IPS-15b (cell line): ENCODE measurements around the gene DCC.

Source experiments
- H3K27me3 ChIP-seq: one replicate; pipeline ENCODE4 v1.6.1; 2013; ENCODE audit warnings: low read length; ENCODE audit not compliant: control insufficient read depth, insufficient read depth
- H3K36me3 ChIP-seq: one replicate; pipeline ENCODE4 v1.6.1; 2013; ENCODE audit warnings: low read length; ENCODE audit not compliant: control insufficient read depth, insufficient read depth
- H3K4me1 ChIP-seq: one replicate; pipeline ENCODE4 v1.6.1; 2013; ENCODE audit warnings: mild to moderate bottlenecking, low read length; ENCODE audit not compliant: control insufficient read depth, insufficient read depth
- H3K4me3 ChIP-seq: one replicate; pipeline ENCODE4 v1.5.1; 2013; ENCODE audit warnings: low read depth, low read length
- H3K9ac ChIP-seq: one replicate; pipeline ENCODE4 v1.6.1; 2013; ENCODE audit warnings: low read depth, mild to moderate bottlenecking, low read length
- H3K9me3 ChIP-seq: one replicate; pipeline ENCODE4 v1.6.1; 2013; ENCODE audit warnings: mild to moderate bottlenecking, low read length; ENCODE audit not compliant: control insufficient read depth, insufficient read depth

Gene DCC

DNA sequence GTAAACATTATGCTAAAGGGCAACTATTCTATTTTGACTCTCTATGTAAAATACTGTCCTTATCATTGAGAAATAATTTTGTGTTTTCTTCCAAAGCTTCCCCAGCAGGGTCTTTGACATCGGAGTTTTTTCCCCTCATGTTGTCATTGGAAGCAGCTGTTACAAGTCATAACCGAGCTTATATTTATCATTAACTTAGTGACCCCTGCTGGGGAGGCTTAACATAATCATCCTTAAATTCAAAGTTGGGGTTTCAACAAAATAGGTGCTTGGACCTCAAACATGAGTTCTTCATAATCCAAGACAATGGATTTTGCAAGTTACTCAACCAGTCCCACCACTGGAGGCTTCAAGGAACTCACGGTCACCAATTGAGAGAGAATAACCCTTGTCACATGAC, 330.9 kb downstream of the DCC start:
- Histone ChIP-seq H3K9me3 (no peaks in the 10 kb centered on the region), H3K36me3 (no peaks in the 10 kb centered on the region), H3K9ac (no peak overlapping the region), H3K4me3 (no peak overlapping the region), H3K4me1 (no peaks in the 10 kb centered on the region), H3K27me3 (no peaks in the 10 kb centered on the region)

DNA sequence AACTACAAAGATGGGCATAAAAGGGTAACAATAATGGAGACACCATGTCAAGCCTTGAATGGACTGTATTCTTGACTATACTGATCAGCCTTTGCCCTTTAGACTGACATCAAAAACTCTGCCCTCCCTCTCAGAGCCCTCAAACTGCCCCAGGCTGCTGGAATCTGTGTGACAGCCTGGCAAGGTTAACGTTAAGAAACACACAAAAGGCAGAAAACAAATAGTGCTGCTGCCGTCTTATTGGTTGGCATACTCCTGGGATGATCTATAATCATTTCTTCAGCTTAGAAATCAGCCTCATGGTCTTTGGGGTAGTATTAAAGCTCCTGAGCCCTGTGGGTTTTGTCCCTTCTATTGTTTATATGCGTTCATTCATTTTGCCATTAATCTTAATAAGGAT, 338.0 kb downstream of the DCC start:
- Histone ChIP-seq H3K36me3 (no peaks in the 10 kb centered on the region), H3K9me3 (no peaks in the 10 kb centered on the region), H3K4me3 (no peak overlapping the region), H3K27me3 (no peaks in the 10 kb centered on the region), H3K4me1 (no peaks in the 10 kb centered on the region), H3K9ac (no peak overlapping the region)

DNA sequence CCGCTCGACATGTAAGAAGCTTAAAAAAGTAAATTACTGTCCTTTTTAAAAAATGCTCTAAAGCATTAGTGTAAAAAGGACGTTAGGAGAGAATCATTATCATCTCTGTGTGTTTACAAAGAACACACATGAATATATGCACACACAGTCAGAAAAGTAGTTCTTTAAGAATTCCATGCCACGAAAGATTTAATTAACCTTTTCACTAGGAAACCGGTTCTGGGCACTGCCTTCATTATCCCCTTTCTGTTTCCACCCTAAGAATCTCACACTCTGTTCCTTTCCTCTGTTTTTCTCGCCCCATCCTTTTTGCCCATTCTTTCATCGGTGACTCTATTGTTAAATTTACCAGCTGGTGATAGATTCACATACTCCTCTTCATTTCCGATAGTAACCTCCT, 338.6 kb downstream of the DCC start:
- Histone ChIP-seq H3K27me3 (no peaks in the 10 kb centered on the region), H3K4me1 (no peaks in the 10 kb centered on the region), H3K4me3 (no peak overlapping the region), H3K36me3 (no peaks in the 10 kb centered on the region), H3K9ac (no peak overlapping the region), H3K9me3 (no peaks in the 10 kb centered on the region)

DNA sequence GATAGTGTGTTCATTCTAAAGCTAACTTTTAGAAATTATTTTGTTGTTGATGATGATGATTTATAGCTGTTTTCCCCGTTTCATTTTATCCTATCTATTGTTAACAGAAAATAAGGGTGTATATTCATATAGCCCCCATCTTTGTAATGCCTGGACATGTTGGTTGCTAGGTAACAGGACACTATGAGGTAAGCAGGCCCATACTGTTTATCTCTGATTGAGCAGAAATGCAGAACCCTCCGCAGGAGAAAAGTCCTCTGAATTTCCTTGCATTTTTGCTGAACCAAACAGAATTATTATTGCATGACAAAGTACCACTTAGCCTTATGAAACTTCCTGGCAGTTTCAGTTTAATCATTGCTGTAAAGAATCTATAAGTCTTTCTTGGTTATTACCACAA, 339.4 kb downstream of the DCC start:
- H3K9ac ChIP-seq = no peak overlapping the region
- no peaks in the 10 kb centered on the region for H3K27me3 ChIP-seq
- no peaks in the 10 kb centered on the region for H3K36me3 ChIP-seq
- no peaks in the 10 kb centered on the region for H3K9me3 ChIP-seq
- H3K4me3 ChIP-seq = no peak overlapping the region
- H3K4me1 ChIP-seq = no peaks in the 10 kb centered on the region

DNA sequence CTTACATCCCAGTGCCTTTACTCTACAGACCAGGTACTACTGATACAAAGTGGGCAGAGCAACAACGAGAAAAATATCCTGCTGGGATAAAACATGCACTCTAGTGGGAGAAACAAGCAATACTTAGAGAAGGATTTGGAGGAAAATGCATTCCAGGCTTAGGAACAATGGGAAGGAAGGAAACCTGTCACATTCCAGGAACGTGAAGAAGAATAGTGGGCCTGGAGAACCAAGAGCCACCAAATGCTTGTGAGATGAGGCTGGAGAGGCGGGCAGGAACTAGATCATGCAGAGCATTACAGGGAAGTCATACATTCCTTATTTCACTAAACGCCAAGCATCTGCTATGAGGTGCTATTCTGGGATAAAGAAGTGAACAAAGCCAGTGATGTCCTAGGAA, 342.3 kb downstream of the DCC start:
- Histone ChIP-seq H3K9ac (no peak overlapping the region), H3K27me3 (no peaks in the 10 kb centered on the region), H3K9me3 (no peaks in the 10 kb centered on the region), H3K4me1 (no peaks in the 10 kb centered on the region), H3K4me3 (no peak overlapping the region), H3K36me3 (no peaks in the 10 kb centered on the region)

DNA sequence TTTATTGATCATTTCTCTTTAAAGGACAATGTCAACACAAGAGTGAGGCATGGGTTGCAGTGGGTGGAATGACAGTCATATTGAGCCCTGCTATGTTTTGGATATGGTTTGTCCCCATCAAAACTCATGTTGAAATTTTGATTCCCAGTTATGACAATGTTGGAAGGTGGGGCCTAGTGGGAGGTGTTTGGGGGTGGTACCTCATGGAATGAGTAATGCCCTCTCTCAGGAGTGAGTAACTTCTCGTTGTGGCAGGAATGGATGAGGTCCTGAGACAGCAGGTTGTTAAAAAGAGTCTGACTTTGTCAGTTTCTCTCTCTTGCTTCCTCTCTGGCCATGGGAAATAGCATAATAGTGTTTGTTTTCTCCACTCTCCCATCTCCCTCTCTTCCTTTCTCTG, 345.3 kb downstream of the DCC start:
- Histone ChIP-seq H3K9ac (no peak overlapping the region), H3K27me3 (no peaks in the 10 kb centered on the region), H3K4me3 (no peak overlapping the region), H3K9me3 (no peaks in the 10 kb centered on the region), H3K4me1 (no peaks in the 10 kb centered on the region), H3K36me3 (no peaks in the 10 kb centered on the region)

DNA sequence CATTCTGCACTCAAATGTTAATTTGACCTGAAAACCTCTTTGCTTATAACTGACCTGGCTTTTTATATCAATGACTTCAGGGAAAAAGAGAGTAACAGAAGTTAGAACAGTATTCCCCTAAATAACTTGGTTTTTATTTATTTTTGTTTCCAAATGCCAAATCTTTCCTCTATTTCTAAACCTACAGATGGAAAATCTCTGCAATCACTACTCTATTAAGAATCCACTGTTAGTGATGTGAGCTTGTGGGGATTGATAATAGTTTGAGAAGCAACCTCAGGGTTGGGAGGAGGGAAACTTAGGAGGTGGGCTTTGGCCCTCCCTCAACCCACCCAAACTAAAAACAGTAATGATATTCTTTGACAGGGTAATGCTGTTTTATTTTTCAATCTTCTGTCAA, 351.8 kb downstream of the DCC start:
- Histone ChIP-seq H3K36me3 (no peaks in the 10 kb centered on the region), H3K9me3 (no peaks in the 10 kb centered on the region), H3K9ac (no peak overlapping the region), H3K4me3 (no peak overlapping the region), H3K4me1 (no peaks in the 10 kb centered on the region), H3K27me3 (no peaks in the 10 kb centered on the region)

DNA sequence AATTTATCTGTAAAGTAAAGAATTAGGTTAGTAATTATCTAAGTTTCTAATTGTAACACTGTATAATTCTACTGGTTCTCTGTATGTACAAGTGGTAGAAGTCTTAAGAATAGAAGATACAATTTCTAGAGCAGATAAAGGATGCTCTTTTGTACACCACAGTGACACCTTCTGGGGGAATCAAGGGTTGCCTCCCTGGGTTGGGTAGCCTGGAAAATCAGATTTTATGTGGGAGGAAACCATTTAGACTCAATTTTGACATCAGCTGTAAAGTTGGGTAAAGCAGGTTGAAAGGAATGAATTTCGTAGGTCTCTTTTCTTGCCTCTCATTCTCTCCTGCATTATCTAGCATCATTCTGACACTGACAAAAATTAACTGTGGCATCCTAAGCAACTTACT, 354.8 kb downstream of the DCC start:
- no peaks in the 10 kb centered on the region for H3K27me3 ChIP-seq
- H3K4me1 ChIP-seq = no peaks in the 10 kb centered on the region
- no peaks in the 10 kb centered on the region for H3K9me3 ChIP-seq
- H3K9ac ChIP-seq = no peak overlapping the region
- no peaks in the 10 kb centered on the region for H3K36me3 ChIP-seq
- no peak overlapping the region for H3K4me3 ChIP-seq

DNA sequence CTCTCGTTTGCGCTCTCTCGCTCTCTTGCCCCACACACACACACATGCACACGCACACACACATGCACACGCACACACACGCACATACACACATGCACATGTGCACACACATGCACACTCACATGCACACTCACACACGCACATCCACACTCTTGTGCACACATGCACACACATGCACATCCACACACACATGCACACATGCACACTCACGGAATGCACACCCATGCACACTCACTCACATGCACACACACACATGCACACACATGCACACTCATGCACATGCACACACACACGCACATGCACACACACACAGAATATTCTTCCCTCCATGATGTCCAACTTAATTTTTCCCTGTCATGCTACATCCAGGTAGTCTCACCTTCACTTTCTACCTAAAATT, 360.1 kb downstream of the DCC start:
- H3K27me3 ChIP-seq = no peaks in the 10 kb centered on the region
- H3K9ac ChIP-seq = no peak overlapping the region
- no peaks in the 10 kb centered on the region for H3K4me1 ChIP-seq
- no peaks in the 10 kb centered on the region for H3K9me3 ChIP-seq
- no peaks in the 10 kb centered on the region for H3K36me3 ChIP-seq
- no peak overlapping the region for H3K4me3 ChIP-seq

DNA sequence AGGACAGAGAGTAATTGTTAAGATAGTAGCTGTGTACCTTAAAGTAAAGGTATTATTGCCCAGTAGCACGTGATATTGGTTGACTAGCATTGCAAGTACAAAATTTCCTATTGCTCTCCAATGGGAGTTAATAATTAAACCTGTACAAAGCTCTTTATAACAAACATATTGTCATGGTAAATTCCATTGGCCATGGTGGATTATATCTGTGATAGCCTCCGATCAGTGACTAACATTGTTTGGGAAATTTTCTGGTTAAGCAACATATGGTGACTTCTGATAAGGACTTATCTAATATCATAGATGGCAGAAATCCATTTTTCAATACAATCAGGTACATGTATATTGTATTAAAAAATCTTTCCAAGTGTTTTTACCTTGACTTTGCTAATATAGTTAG, 360.8 kb downstream of the DCC start:
- Histone ChIP-seq H3K9ac (no peak overlapping the region), H3K9me3 (no peaks in the 10 kb centered on the region), H3K4me1 (no peaks in the 10 kb centered on the region), H3K4me3 (no peak overlapping the region), H3K36me3 (no peaks in the 10 kb centered on the region), H3K27me3 (no peaks in the 10 kb centered on the region)

DNA sequence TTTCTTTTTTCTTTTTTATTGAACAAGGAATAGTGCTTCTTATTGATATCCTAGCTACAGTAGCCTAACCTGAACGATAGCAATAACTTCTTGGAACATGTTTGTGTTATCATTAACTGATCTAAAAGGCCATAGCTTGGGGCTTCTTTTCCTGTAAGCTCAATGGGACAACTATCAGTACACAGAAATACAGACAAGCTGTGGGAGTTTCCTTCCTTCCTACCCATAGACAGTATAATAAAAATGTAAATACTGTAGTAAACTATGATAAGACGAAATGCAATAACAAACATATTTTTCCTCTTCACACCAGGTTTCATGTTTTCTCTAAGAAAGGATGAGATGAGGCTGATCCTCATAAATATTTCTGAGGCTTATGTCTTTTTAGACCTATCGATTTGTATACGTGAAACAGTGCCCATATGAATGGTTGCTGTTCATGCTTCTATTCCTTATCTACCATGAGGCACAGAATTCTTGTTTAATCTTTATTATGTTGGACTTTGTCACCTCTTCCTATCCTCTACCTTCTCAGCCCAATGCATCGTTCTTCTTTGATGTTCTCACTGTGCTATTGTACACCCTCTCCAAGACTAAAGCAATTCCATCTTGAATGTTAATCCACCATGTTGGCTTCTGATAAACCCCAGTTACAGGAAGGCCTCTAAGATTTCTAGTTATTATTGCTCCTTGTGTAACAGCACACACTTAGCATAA, 361.4 kb downstream of the DCC start:
- no peaks in the 10 kb centered on the region for H3K9me3 ChIP-seq
- H3K4me3 ChIP-seq = no peak overlapping the region
- no peak overlapping the region for H3K9ac ChIP-seq
- no peaks in the 10 kb centered on the region for H3K36me3 ChIP-seq
- no peaks in the 10 kb centered on the region for H3K27me3 ChIP-seq
- H3K4me1 ChIP-seq = no peaks in the 10 kb centered on the region

DNA sequence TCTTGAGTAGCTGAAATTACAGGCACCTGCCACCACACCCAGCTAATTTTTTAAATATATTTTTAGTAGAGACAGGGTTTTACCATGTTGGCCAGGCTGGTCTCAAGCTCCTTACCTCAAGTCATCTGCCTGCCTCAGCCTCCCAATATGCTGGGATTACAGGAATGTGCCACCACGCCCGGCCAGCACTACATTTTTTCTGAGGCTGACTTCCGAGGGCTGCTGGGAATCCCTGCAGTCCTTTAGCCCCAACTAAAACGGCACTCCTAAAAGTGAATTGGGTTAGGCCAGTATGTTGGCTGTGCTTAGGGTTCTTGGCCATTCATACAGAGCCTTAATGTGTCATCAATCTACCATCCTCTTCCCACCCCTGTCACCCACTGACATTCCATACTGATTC, 375.4 kb downstream of the DCC start:
- no peaks in the 10 kb centered on the region for H3K36me3 ChIP-seq
- H3K4me1 ChIP-seq = no peaks in the 10 kb centered on the region
- no peaks in the 10 kb centered on the region for H3K9me3 ChIP-seq

More for the DNA sequence above, 375.4 kb downstream of the DCC start:
- H3K27me3 ChIP-seq = no peaks in the 10 kb centered on the region
- H3K4me3 ChIP-seq = no peak overlapping the region
- no peak overlapping the region for H3K9ac ChIP-seq
